Esophagus muscularis mucosa (tissue), 4 donors: ENCODE results near the gene NDST1.

Experiments
- EP300 ChIP-seq: sonication (generic); formaldehyde crosslinking; IDR thresholded peaks from one replicate; pipeline ENCODE4 v1.6.1; 2017; ENCODE audit warnings: antibody characterized with exemption
- POLR2AphosphoS5 ChIP-seq, 2 donors: sonication (generic); formaldehyde crosslinking; IDR thresholded peaks; one replicate each; pipeline ENCODE4 v1.6.1; 2017; ENCODE audit warnings: antibody characterized with exemption in 2 of 2
- TF ChIP-seq, protein P1 (sequence below), 3 experiments: fragments of 200-600 bp in 2 of 3; fragments of 450-650 bp in 1 of 3; sonication (generic) in 2 of 3; IDR thresholded peaks; one replicate each; pipeline ENCODE4 v1.5.1; 2017 to 2019; ENCODE audit warnings: antibody characterized with exemption in 3 of 3, mild to moderate bottlenecking in 2 of 3, moderate library complexity in 1 of 3

DNA sequence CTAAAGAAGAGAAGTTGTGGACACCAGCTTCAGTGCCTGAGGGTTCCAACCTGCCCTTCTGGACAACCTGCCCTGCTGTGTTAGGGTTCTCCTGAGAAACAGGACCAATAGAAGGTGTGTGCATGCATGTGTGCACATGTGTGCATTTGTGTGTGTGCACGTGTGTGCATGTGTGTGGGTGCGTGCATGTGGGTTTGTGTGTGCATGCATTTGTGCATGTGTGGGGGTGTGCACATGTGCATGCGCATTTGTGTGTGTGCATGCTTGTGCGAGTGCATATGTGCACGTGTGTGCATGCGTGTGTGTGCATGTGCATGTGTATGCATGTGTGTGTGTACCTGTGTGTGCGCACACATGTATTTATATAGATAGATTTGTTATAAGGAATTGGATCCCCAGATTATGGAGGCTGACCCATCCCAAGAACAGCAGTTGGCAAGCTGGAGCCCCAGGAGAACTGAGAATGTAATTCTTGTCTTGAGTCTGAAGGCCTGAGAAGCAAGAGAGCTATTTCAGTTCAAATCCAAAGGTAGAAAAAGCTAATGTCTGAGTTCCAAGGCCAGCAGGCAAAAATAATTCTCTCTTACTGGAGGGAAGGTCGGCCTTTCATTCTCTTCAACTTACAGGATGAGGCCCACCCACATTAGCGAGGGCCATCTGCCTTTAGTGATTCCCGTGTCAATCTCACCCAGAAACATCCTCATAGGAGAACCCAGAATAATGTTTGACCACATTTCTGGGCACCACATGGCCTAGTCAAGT is 69.6 kb downstream of the NDST1 start:
- TF ChIP-seq, protein P1, sequence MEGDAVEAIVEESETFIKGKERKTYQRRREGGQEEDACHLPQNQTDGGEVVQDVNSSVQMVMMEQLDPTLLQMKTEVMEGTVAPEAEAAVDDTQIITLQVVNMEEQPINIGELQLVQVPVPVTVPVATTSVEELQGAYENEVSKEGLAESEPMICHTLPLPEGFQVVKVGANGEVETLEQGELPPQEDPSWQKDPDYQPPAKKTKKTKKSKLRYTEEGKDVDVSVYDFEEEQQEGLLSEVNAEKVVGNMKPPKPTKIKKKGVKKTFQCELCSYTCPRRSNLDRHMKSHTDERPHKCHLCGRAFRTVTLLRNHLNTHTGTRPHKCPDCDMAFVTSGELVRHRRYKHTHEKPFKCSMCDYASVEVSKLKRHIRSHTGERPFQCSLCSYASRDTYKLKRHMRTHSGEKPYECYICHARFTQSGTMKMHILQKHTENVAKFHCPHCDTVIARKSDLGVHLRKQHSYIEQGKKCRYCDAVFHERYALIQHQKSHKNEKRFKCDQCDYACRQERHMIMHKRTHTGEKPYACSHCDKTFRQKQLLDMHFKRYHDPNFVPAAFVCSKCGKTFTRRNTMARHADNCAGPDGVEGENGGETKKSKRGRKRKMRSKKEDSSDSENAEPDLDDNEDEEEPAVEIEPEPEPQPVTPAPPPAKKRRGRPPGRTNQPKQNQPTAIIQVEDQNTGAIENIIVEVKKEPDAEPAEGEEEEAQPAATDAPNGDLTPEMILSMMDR (IDR thresholded peaks at IDR 0.05) = no peak
- TF ChIP-seq POLR2AphosphoS5 (IDR thresholded peaks at IDR 0.05) = no peak
- no peak for TF ChIP-seq EP300
